Measurements from ENCODE around the gene LCE3E. TPM values are rescaled to one million over a fixed set of nuclear protein-coding genes. Genes with fewer than 3 reads are reported as not detected.

Gene LCE3E
- total RNA-seq, 1 donor from 2014 or later: not detected

DNA sequence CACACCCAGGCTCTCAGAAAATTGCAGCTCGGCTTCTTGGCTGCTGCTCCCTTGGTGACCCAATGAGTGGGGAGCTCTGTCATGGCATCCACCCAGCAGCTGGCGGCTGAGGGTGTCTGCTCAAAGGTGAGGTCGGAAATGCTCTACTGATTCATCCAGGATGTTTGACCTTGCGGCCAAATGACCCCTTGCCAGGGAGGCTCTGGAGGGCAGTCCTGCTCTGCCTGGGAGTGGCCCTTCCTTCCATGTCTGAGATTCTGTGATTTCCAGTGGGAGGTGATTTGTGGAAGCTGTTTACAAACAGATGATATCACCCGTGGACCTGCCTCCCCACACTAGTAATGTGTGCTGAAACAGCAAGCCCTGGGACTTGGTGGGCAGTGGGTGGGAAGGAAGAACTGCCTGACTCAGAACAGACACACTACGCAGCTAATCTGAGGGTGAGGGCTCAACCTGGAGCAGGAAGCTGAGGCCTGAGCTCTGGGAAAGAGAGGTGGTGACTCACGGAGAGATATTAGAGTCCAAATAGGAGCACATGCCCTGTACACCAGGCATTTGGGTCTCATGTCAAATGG is 49.3 kb downstream of the LCE3E start:
- no peak overlapping the region for H3K4me3 ChIP-seq (ENCODE audit: low read depth, low read length)
- no peak for DNase-seq (ENCODE audit: low read depth)
- no peak for TF ChIP-seq CTCF (conservative IDR thresholded peaks at IDR 0.05; ENCODE audit: low read depth, low read length)

DNA sequence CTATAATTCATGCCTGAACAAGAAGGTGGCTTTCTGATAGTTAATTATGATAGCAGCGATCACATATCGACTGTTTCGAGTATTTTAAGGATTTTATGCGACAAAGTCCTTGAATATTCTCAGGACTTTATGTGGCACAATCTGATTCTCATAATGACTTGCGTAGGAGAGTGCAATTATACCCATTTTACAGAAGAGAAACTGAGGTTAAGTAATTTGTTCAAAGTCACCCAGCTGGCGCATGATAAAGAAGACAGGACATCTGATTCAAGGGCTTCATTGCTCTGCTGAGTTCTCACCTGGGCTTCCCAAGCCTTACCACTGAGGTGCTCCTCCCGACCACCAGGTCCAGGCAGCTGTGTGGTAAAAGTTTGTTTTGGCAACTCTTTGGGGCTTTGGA is 50.5 kb downstream of the LCE3E start:
- no peak for DNase-seq (ENCODE audit: low read depth)

More for the DNA sequence above, 50.5 kb downstream of the LCE3E start:
- no peak for TF ChIP-seq CTCF (conservative IDR thresholded peaks at IDR 0.05; ENCODE audit: low read depth, low read length)
- H3K4me3 ChIP-seq (ENCODE audit: low read depth, low read length): no peak overlapping the region

Other genes starting within 250 kb of the LCE3E start
- 0.07 TPM in 1 of 2 replicates, not detected in the other for gene FLG, start 241.5 kb downstream of the LCE3E start, total RNA-seq
- not detected in 2 replicates for gene FLG2, start 206.8 kb downstream of the LCE3E start, total RNA-seq
- not detected in 2 replicates for gene CRNN, start 152.5 kb downstream of the LCE3E start, total RNA-seq
- gene LCE5A, start 56.0 kb downstream of the LCE3E start, total RNA-seq: not detected in 2 replicates
- gene CRCT1, start 52.3 kb downstream of the LCE3E start, total RNA-seq: 0.40 TPM in 1 of 2 replicates, not detected in the other
- gene LCE3D, start 13.7 kb upstream of the LCE3E start, total RNA-seq: not detected in 2 replicates
- gene LCE3C, start 33.5 kb upstream of the LCE3E start, total RNA-seq: not detected in 2 replicates
- not detected in 2 replicates for gene LCE3B, start 47.0 kb upstream of the LCE3E start, total RNA-seq
- not detected in 2 replicates for gene LCE3A, start 56.3 kb upstream of the LCE3E start, total RNA-seq
- not detected in 2 replicates for gene LCE2D, start 96.6 kb upstream of the LCE3E start, total RNA-seq
- gene LCE2C, start 108.5 kb upstream of the LCE3E start, total RNA-seq: not detected in 2 replicates
- gene LCE2B, start 119.3 kb upstream of the LCE3E start, total RNA-seq: not detected in 2 replicates
- not detected in 2 replicates for gene LCE2A, start 131.6 kb upstream of the LCE3E start, total RNA-seq
- gene LCE4A, start 141.4 kb upstream of the LCE3E start, total RNA-seq: not detected in 2 replicates
- gene KPRP, start 191.2 kb upstream of the LCE3E start, total RNA-seq: not detected in 2 replicates
- not detected in 2 replicates for gene LCE1F, start 208.4 kb upstream of the LCE3E start, total RNA-seq
- not detected in 2 replicates for gene LCE1E, start 219.5 kb upstream of the LCE3E start, total RNA-seq
- not detected in 2 replicates for gene LCE1D, start 229.9 kb upstream of the LCE3E start, total RNA-seq
- gene LCE1C, start 239.9 kb upstream of the LCE3E start, total RNA-seq: not detected in 2 replicates
- gene LCE1B, start 245.2 kb upstream of the LCE3E start, total RNA-seq: not detected in 2 replicates